OCI-LY1 (cell line): ENCODE results near the gene C10orf95.
"Not testable (repeated sequence)": the region's sequence is repeated elsewhere in the genome, so short reads cannot be mapped to it uniquely, and the experiment has no call there.

Source experiments
- H2AFZ ChIP-seq: fragments of 200-600 bp; sonication (generic), shearing (Covaris generic); 2 replicates; pipeline ENCODE4 v1.6.0; 2014; ENCODE audit warnings: antibody characterized with exemption, mild to moderate bottlenecking, low read length
- H3F3A ChIP-seq: fragments of 200-600 bp; sonication (generic), shearing (Covaris generic); 2 replicates; pipeline ENCODE4 v1.6.0; 2014; ENCODE audit warnings: mild to moderate bottlenecking, antibody characterized with exemption, low read length, moderate library complexity; ENCODE audit not compliant: insufficient read depth
- H3K27ac ChIP-seq: fragments of 200-600 bp; sonication (generic); 2 replicates; pipeline ENCODE4 v1.5.1; 2014; ENCODE audit warnings: low read length, mixed run types, mild to moderate bottlenecking, low read depth; ENCODE audit not compliant: poor library complexity, severe bottlenecking
- H3K27me3 ChIP-seq: fragments of 200-600 bp; sonication (generic); 2 replicates; pipeline ENCODE4 v1.6.0; 2014; ENCODE audit warnings: antibody characterized with exemption, mild to moderate bottlenecking, low read length, moderate library complexity; ENCODE audit not compliant: insufficient read depth
- H3K36me3 ChIP-seq: fragments of 200-600 bp; sonication (generic); 2 replicates; pipeline ENCODE4 v1.6.1; 2014; ENCODE audit warnings: mild to moderate bottlenecking, antibody characterized with exemption, low read length, moderate library complexity, mixed read lengths; ENCODE audit not compliant: insufficient read depth
- H3K4me1 ChIP-seq: fragments of 200-600 bp; sonication (generic); 2 replicates; pipeline ENCODE4 v1.5.1; 2014; ENCODE audit warnings: mild to moderate bottlenecking, low read length, moderate library complexity; ENCODE audit not compliant: insufficient read depth, severe bottlenecking
- H3K4me2 ChIP-seq: fragments of 200-600 bp; sonication (generic), shearing (Covaris generic); 2 replicates; pipeline ENCODE4 v1.6.1; 2014; ENCODE audit warnings: low read length
- H3K4me3 ChIP-seq: fragments of 200-600 bp; sonication (generic); 2 replicates; pipeline ENCODE4 v1.5.1; 2014; ENCODE audit warnings: low read length, low read depth, mild to moderate bottlenecking, mixed read lengths; ENCODE audit not compliant: poor library complexity, severe bottlenecking
- H3K79me2 ChIP-seq: fragments of 200-600 bp; shearing (Covaris generic); 2 replicates; pipeline ENCODE4 v1.6.1; 2016; ENCODE audit warnings: mixed run types, low read length, mixed read lengths; ENCODE audit not compliant: insufficient read depth
- H3K9ac ChIP-seq: fragments of 200-600 bp; sonication (generic), shearing (Covaris generic); 2 replicates; pipeline ENCODE4 v1.6.1; 2014; ENCODE audit warnings: mild to moderate bottlenecking, low read length, mixed read lengths
- H3K9me2 ChIP-seq: fragments of 200-600 bp; sonication (generic), shearing (Covaris generic); 2 replicates; pipeline ENCODE4 v1.6.1; 2014; ENCODE audit warnings: low read depth, mild to moderate bottlenecking, low read length, mixed read lengths
- H3K9me3 ChIP-seq: fragments of 200-600 bp; shearing (Covaris generic); 2 replicates; pipeline ENCODE4 v1.6.1; 2014; ENCODE audit warnings: low read length, mixed read lengths
- H4K20me1 ChIP-seq: fragments of 200-600 bp; sonication (generic), shearing (Covaris generic); 2 replicates; pipeline ENCODE4 v1.6.0; 2016; ENCODE audit warnings: mild to moderate bottlenecking, low read length; ENCODE audit not compliant: insufficient read depth
- CTCF ChIP-seq: fragments of 200-600 bp; sonication (generic), shearing (Covaris generic); IDR thresholded peaks from 2 replicates; pipeline ENCODE4 v1.5.1; 2017; ENCODE audit warnings: mild to moderate bottlenecking, antibody characterized with exemption, low read length, moderate library complexity, mixed read lengths
- EZH2 ChIP-seq: fragments of 200-600 bp; sonication (generic), shearing (Covaris generic); IDR thresholded peaks from 2 replicates; pipeline ENCODE4 v1.8.0; 2017; ENCODE audit warnings: borderline replicate concordance, mixed run types, mild to moderate bottlenecking, antibody characterized with exemption, low read length, moderate library complexity, mixed read lengths

C10orf95 gene

DNA sequence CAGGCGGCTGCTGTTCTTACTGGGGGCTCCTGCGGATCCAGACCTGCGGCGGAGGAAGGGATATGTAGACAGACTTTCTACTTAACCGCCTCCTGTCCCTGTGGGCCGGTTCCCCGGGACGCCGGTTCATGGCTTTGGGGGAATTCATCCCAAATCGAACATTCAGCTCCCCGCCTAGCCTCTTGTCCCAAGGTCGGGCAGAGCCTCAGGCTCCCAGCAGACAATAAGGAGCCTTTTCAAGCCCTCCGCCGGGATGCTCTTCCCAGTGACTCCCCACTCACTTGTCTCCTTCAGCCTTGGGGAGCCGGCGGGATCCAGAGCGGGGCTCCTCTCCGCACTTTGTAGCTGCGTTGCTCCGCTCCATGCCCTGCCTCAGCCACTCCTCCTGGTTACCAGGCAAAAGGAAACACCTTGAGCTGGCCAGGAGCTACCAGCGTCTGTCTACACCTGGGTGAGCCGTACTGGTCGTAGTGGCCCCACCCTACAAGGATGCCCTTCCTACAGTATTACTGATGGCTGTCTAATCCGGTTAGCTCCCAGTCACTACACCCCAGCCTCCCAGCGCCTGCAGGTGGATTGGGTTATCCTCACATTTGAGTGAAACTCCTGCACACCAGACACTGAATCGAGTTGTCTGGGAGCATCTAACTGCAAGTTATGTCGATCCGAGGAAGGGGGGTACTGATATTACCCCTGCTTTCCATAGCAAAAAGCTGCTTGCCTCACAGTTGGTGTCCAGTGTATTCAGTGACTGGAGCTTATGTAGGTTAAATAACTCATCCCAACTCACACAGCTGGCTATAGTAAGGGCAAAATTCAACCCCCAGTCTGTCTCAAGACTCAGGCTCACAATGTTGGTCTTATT, at the start of gene C10orf95:
C10orf95 (minus strand) TSS at position 439 of the 865 bp plus-strand sequence. CDS start 450 bp downstream, outside the sequence.
- no peaks in the 10 kb centered on the region for H3K9me2 ChIP-seq
- H3K27me3 ChIP-seq: no peaks in the 10 kb centered on the region
- no peaks in the 10 kb centered on the region for H3K9me3 ChIP-seq
- peaks cover 7% of the 10 kb centered on the region; the same call in 1 of the 2 replicates for H3K36me3 ChIP-seq
- peak within 1 kb of the TSS; percentile 92 for H3K4me2 ChIP-seq
- TF ChIP-seq EZH2: no peak
- TF ChIP-seq CTCF: no peak
- H2AFZ ChIP-seq: no peak within 1 kb of the TSS
- no peaks in the 10 kb centered on the region for H3F3A ChIP-seq
- peak within 1 kb of the TSS; percentile 58 for H3K27ac ChIP-seq
- H3K79me2 ChIP-seq: 0 out of 2 replicates have a peak, but pooled peaks cover 5% of the 10 kb centered on the region
- H4K20me1 ChIP-seq: no peaks in the 10 kb centered on the region
- peaks cover 22% of the 10 kb centered on the region for H3K4me1 ChIP-seq
- H3K4me3 ChIP-seq: peak within 1 kb of the TSS; percentile 70
- peak within 1 kb of the TSS; percentile 86 for H3K9ac ChIP-seq

GRCh38 chr10:102500686-102501085, 49.3 kb upstream of the C10orf95 start:
- H3K9ac ChIP-seq: not testable (repeated sequence)

GRCh38 chr10:102499356-102499755, 48.0 kb upstream of the C10orf95 start:
- H3K9me3 ChIP-seq: no peaks in the 10 kb centered on the region
- no peaks in the 10 kb centered on the region for H3K27me3 ChIP-seq

More at GRCh38 chr10:102500686-102501085, 49.3 kb upstream of the C10orf95 start:
- not testable (repeated sequence) for H3K9me3 ChIP-seq, H3K9me2 ChIP-seq, H3K36me3 ChIP-seq, H2AFZ ChIP-seq, H3F3A ChIP-seq, H3K4me2 ChIP-seq, H3K27me3 ChIP-seq, H4K20me1 ChIP-seq, H3K27ac ChIP-seq, H3K4me3 ChIP-seq
- peaks cover 26% of the 10 kb centered on the region for H3K4me1 ChIP-seq
- H3K79me2 ChIP-seq: peaks cover 51% of the 10 kb centered on the region

GRCh38 chr10:102497545-102497944, 46.2 kb upstream of the C10orf95 start:
- Histone ChIP-seq H3K27me3 (no peaks in the 10 kb centered on the region), H3K27ac (no peak overlapping the region), H3K79me2 (peaks cover 58% of the 10 kb centered on the region), H3K9me3 (no peaks in the 10 kb centered on the region), H3K9me2 (no peaks in the 10 kb centered on the region), H2AFZ (no peak overlapping the region), H3F3A (no peaks in the 10 kb centered on the region), H3K9ac (no peak overlapping the region), H3K4me3 (no peak overlapping the region), H4K20me1 (no peaks in the 10 kb centered on the region), H3K4me2 (no peak overlapping the region), H3K4me1 (peaks cover 22% of the 10 kb centered on the region), H3K36me3 (no peaks in the 10 kb centered on the region)
- TF ChIP-seq EZH2 (no peak), CTCF (no peak)

More at GRCh38 chr10:102499356-102499755, 48.0 kb upstream of the C10orf95 start:
- Histone ChIP-seq H3K9me2 (no peaks in the 10 kb centered on the region), H3K4me3 (no peak overlapping the region), H3K4me1 (peaks cover 13% of the 10 kb centered on the region), H3F3A (no peaks in the 10 kb centered on the region), H2AFZ (no peak overlapping the region), H3K79me2 (peaks cover 51% of the 10 kb centered on the region), H3K36me3 (no peaks in the 10 kb centered on the region), H3K27ac (no peak overlapping the region), H4K20me1 (no peaks in the 10 kb centered on the region), H3K9ac (no peak overlapping the region), H3K4me2 (no peak overlapping the region)
- TF ChIP-seq EZH2: no peak
